Glomerular endothelial cell (primary cell): ENCODE measurements around the gene MMP24OS. TPM values are rescaled to one million over a fixed set of nuclear protein-coding genes. Genes with fewer than 3 reads are reported as not detected.

Experiments
- DNase-seq: peaks from one replicate; pipeline ENCODE4 v3.0.0-alpha.2; 2011; ENCODE audit warnings: low read depth, low spot score; ENCODE audit errors: extremely low read depth
- total RNA-seq: library from RNA; depleted of rRNA; stranded (reverse); fragments of >200 nt; gene quantifications from 2 replicates; pipeline ENCODE4 v1.2.3, GENCODE V29; 2015

Gene MMP24OS
- total RNA-seq, 1 donor from 2014 or later = 24.0 TPM

- DNase-seq = no peak
Measured at GRCh38 chr20:35291654-35292503, 14.0 kb upstream of the MMP24OS start, which contains the start of gene FAM83C. Gene FAM83C, minus strand, starts transcription at chr20:35292425. Its CDS starts 121 bp downstream, at chr20:35292304.

- DNase-seq = no peak
Measured at GRCh38 chr20:35290887-35291417, 13.0 kb upstream of the MMP24OS start.

- no peak for DNase-seq
Measured at GRCh38 chr20:35290186-35290886, 12.4 kb upstream of the MMP24OS start.

- no peak for DNase-seq
Measured at GRCh38 chr20:35288325-35289060, 10.6 kb upstream of the MMP24OS start.

- DNase-seq = no peak
Measured at GRCh38 chr20:35287509-35288324, 9.8 kb upstream of the MMP24OS start.

GRCh38 chr20:35286899-35287508 is 9.1 kb upstream of the MMP24OS start:
- no peak for DNase-seq

GRCh38 chr20:35286077-35286898 is 8.4 kb upstream of the MMP24OS start:
- DNase-seq = no peak

GRCh38 chr20:35285806-35286076 is 7.8 kb upstream of the MMP24OS start:
- DNase-seq = no peak

GRCh38 chr20:35284992-35285805 is 7.3 kb upstream of the MMP24OS start:
- no peak for DNase-seq

GRCh38 chr20:35284267-35284991 is 6.5 kb upstream of the MMP24OS start, which contains the start of gene EIF6:
Gene EIF6, minus strand, starts transcription at chr20:35284772. Its CDS starts 285 bp downstream, at chr20:35284487.
- DNase-seq = no peak

GRCh38 chr20:35283441-35284266 is 5.7 kb upstream of the MMP24OS start:
- DNase-seq = no peak

- DNase-seq = no peak
Measured at GRCh38 chr20:35281506-35282101, 3.7 kb upstream of the MMP24OS start.

- no peak for DNase-seq
Measured at GRCh38 chr20:35280523-35280922, 2.6 kb upstream of the MMP24OS start.

- no peak for DNase-seq
Measured at GRCh38 chr20:35279533-35280174, 1.7 kb upstream of the MMP24OS start.

GRCh38 chr20:35279040-35279439 is 1.1 kb upstream of the MMP24OS start:
- no peak for DNase-seq

- no peak for DNase-seq
Measured at GRCh38 chr20:35277127-35277526, 795 bp downstream of the MMP24OS start.
